Measurements from ENCODE around the gene GRK3. TPM values are rescaled to one million over a fixed set of nuclear protein-coding genes. Genes with fewer than 3 reads are reported as not detected.

GRK3 gene
- total RNA-seq, 2 donors from 2014 or later, result 6.2 to 9.1 TPM

DNA sequence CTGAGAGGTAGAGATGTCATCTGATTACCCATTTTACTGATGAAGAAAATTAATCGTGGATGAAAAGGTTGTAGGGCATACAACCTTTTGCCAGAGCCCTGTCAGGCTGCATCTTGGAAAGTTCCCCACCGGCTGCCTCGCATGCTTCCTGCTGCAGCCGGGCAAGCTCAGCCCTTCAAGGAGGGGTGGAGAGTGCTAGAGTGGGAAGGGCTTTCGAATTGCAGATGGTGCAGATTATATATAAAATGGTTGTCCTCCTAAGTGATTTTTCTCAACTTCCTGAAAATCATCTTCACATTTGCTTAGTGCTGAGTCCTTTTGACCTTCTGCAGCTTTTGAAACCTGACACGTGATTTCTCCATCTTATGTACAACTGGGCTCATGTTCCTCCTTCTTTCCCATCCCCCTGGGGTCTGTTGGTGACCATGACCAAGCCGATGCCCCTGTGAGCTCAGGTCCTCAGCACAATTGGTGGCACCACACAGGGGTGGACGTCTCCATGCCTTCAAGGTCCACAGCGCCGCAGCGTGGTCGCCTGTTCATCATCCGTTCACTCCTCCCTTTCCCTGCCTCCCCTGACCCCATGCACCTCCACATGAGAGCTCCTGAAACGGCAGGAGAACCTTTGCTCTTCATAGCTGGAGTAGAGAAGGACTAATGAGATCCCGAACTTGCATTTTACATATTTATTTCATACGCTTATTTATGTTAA is 129.9 kb downstream of the GRK3 start:
- DNase-seq (ENCODE audit: low spot score), result no peak
- no peaks in the 10 kb centered on the region for H3K36me3 ChIP-seq
- H3K27ac ChIP-seq, result no peak overlapping the region
- no peaks in the 10 kb centered on the region for H3K27me3 ChIP-seq
- H3K4me3 ChIP-seq, result no peak overlapping the region
- H3K9me3 ChIP-seq, result no peaks in the 10 kb centered on the region
- H3K4me1 ChIP-seq, result peaks cover 0 to 17% of the 10 kb centered on the region in 2 donors
- no peak for TF ChIP-seq CTCF (IDR thresholded peaks at IDR 0.05)

DNA sequence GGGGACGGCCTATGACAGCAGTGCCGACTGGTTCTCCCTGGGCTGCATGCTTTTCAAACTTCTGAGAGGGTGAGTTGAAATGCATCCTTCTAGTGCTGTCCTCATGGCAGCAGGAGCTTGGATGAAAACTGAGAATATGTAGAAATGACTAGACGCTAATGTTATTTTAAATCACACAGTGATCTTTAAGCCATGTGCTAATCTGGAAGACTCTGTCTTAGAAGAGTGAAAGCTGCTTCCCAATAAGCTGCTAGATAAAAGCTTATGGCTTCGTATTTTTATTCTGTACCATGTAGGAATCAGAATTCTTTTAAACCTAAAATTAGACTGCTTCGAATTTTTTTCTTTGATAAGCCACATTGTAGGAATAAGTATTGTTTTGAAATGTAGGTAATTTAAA is 130.7 kb downstream of the GRK3 start:
- Histone ChIP-seq H3K4me3 (no peak overlapping the region), H3K9me3 (no peaks in the 10 kb centered on the region), H3K36me3 (no peaks in the 10 kb centered on the region), H3K4me1 (peaks cover 0 to 17% of the 10 kb centered on the region in 2 donors), H3K27ac (no peak overlapping the region), H3K27me3 (no peaks in the 10 kb centered on the region)
- no peak for DNase-seq (ENCODE audit: low spot score)
- TF ChIP-seq CTCF (IDR thresholded peaks at IDR 0.05), result no peak

GRCh38 chr22:25696763-25697162 is 132.3 kb downstream of the GRK3 start:
- peaks cover 0 to 21% of the 10 kb centered on the region in 2 donors for H3K4me1 ChIP-seq
- no peak overlapping the region for H3K4me3 ChIP-seq
- no peak for TF ChIP-seq CTCF (IDR thresholded peaks at IDR 0.05)
- H3K27ac ChIP-seq, result no peak overlapping the region
- DNase-seq (ENCODE audit: low spot score), result no peak
- no peaks in the 10 kb centered on the region for H3K27me3 ChIP-seq
- no peaks in the 10 kb centered on the region for H3K9me3 ChIP-seq
- no peaks in the 10 kb centered on the region for H3K36me3 ChIP-seq

DNA sequence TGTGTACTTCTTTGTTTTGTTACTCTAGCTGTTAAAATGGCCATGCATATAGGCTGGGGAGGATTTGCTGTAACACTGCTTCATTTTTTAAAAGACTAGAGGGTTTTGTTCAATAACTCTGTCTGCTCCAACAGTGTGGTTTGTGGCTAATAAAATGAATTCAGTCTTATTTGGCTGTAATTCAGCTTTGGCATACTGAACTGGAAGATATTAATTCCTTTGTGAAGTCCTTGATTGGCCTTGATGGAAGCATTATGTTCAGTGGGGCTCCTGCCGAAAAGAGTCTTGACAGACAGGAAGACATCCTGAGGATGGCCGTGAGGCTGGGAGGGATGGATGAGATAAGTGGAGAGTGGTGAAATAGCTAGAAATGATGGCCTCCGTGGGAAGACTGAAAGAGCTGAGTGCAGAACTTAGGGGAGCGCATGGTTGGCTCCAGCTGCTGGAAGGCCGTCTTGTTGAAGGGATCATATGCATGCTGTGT is 132.7 kb downstream of the GRK3 start:
- no peaks in the 10 kb centered on the region for H3K9me3 ChIP-seq
- no peak overlapping the region for H3K4me3 ChIP-seq
- no peak overlapping the region for H3K27ac ChIP-seq
- peaks cover 0 to 23% of the 10 kb centered on the region in 2 donors for H3K4me1 ChIP-seq
- DNase-seq (ENCODE audit: low spot score), result no peak
- H3K36me3 ChIP-seq, result no peaks in the 10 kb centered on the region
- no peak for TF ChIP-seq CTCF (IDR thresholded peaks at IDR 0.05)
- H3K27me3 ChIP-seq, result no peaks in the 10 kb centered on the region

GRCh38 chr22:25697978-25698377 is 133.5 kb downstream of the GRK3 start:
- H3K4me1 ChIP-seq, result peaks cover 0 to 23% of the 10 kb centered on the region in 2 donors
- no peak overlapping the region for H3K27ac ChIP-seq
- no peaks in the 10 kb centered on the region for H3K9me3 ChIP-seq
- no peak for TF ChIP-seq CTCF (IDR thresholded peaks at IDR 0.05)
- no peaks in the 10 kb centered on the region for H3K27me3 ChIP-seq
- no peaks in the 10 kb centered on the region for H3K36me3 ChIP-seq
- no peak for DNase-seq (ENCODE audit: low spot score)
- H3K4me3 ChIP-seq, result no peak overlapping the region

GRCh38 chr22:25698461-25698860 is 134.0 kb downstream of the GRK3 start:
- Histone ChIP-seq H3K9me3 (no peaks in the 10 kb centered on the region), H3K27ac (no peak overlapping the region), H3K36me3 (no peaks in the 10 kb centered on the region), H3K4me1 (peaks cover 0 to 23% of the 10 kb centered on the region in 2 donors), H3K27me3 (no peaks in the 10 kb centered on the region), H3K4me3 (no peak overlapping the region)
- no peak for TF ChIP-seq CTCF (IDR thresholded peaks at IDR 0.05)
- DNase-seq (ENCODE audit: low spot score), result no peak

All from right atrium auricular region (tissue), 2 donors.